Mucosa of stomach (tissue), 1 donor: ENCODE results near the gene PLEKHA5.

Experiments
- H3K27me3 ChIP-seq: one replicate; pipeline ENCODE4 v1.7.0; 2013; ENCODE audit warnings: mild to moderate bottlenecking, low read length; ENCODE audit not compliant: control insufficient read depth, insufficient read depth
- H3K36me3 ChIP-seq: one replicate; pipeline ENCODE4 v1.7.0; 2013; ENCODE audit warnings: low read length; ENCODE audit not compliant: control insufficient read depth, insufficient read depth
- H3K4me1 ChIP-seq: one replicate; pipeline ENCODE4 v1.7.0; 2013; ENCODE audit warnings: mild to moderate bottlenecking, low read length; ENCODE audit not compliant: control insufficient read depth, insufficient read depth
- H3K4me3 ChIP-seq: one replicate; pipeline ENCODE4 v1.7.0; 2013; ENCODE audit warnings: low read length
- H3K9ac ChIP-seq: one replicate; pipeline ENCODE4 v1.7.0; 2013; ENCODE audit warnings: mild to moderate bottlenecking, low read length, moderate library complexity
- H3K9me3 ChIP-seq: one replicate; pipeline ENCODE4 v1.7.0; 2013; ENCODE audit warnings: mild to moderate bottlenecking, low read length, moderate library complexity; ENCODE audit not compliant: control insufficient read depth
- donor health status: Pancreatic carcinoma.

The PLEKHA5 gene

GRCh38 chr12:19415563-19415962 lies 286.0 kb downstream of the PLEKHA5 start:
- H3K9ac ChIP-seq, result no peak overlapping the region
- H3K36me3 ChIP-seq, result no peaks in the 10 kb centered on the region
- no peaks in the 10 kb centered on the region for H3K9me3 ChIP-seq
- H3K4me1 ChIP-seq, result no peaks in the 10 kb centered on the region
- no peak overlapping the region for H3K4me3 ChIP-seq
- H3K27me3 ChIP-seq, result no peaks in the 10 kb centered on the region

GRCh38 chr12:19419086-19419485 lies 289.6 kb downstream of the PLEKHA5 start:
- H3K27me3 ChIP-seq, result no peaks in the 10 kb centered on the region
- H3K4me3 ChIP-seq, result no peak overlapping the region
- no peaks in the 10 kb centered on the region for H3K4me1 ChIP-seq
- no peak overlapping the region for H3K9ac ChIP-seq
- H3K36me3 ChIP-seq, result no peaks in the 10 kb centered on the region
- H3K9me3 ChIP-seq, result no peaks in the 10 kb centered on the region

- no peaks in the 10 kb centered on the region for H3K27me3 ChIP-seq
- H3K4me1 ChIP-seq, result no peaks in the 10 kb centered on the region
- no peak overlapping the region for H3K9ac ChIP-seq
- no peaks in the 10 kb centered on the region for H3K36me3 ChIP-seq
- no peaks in the 10 kb centered on the region for H3K9me3 ChIP-seq
- no peak overlapping the region for H3K4me3 ChIP-seq
These were observed 292.2 kb downstream of the PLEKHA5 start for GRCh38 chr12:19421503-19422282.

- Histone ChIP-seq H3K9me3 (no peaks in the 10 kb centered on the region), H3K9ac (no peak overlapping the region), H3K36me3 (no peaks in the 10 kb centered on the region), H3K4me3 (no peak overlapping the region), H3K27me3 (no peaks in the 10 kb centered on the region), H3K4me1 (no peaks in the 10 kb centered on the region)
These were observed 293.8 kb downstream of the PLEKHA5 start for GRCh38 chr12:19423166-19423930.
